ENCODE data around the gene AP1M2.
A peak's percentile ranks its signal among the peaks of the same experiment; 100 is the strongest.
"Not testable (repeated sequence)": the region's sequence is repeated elsewhere in the genome, so short reads cannot be mapped to it uniquely, and the experiment has no call there.

AP1M2 gene

GRCh38 chr19:10586396-10586795, 716 bp downstream of the AP1M2 start:
- Histone ChIP-seq H3K36me3 (ENCODE audit: insufficient read depth, low read length) (no peaks in the 10 kb centered on the region), H3K27ac (no peak overlapping the region), H3K9me3 (ENCODE audit: low read depth, low read length) (no peaks in the 10 kb centered on the region), H3K4me3 (no peak overlapping the region), H3K9ac (ENCODE audit: insufficient read length) (no peak overlapping the region)
- TF ChIP-seq EZH2 (IDR thresholded peaks at IDR 0.05), result no peak
- no peak for TF ChIP-seq FOXP2 (optimal IDR thresholded peaks at IDR 0.05; ENCODE audit: control extremely low read depth, extremely low read length, insufficient read depth)
- TF ChIP-seq POLR2AphosphoS5 (IDR thresholded peaks at IDR 0.05; ENCODE audit: borderline replicate concordance, low read depth, low read length), result no peak
- DNase-seq (ENCODE audit: low read depth, low spot score), result no peak

- no peak overlapping the region for H3K27ac ChIP-seq
- DNase-seq (ENCODE audit: low read depth, low spot score), result no peak
- no peaks in the 10 kb centered on the region for H3K36me3 ChIP-seq (ENCODE audit: insufficient read depth, low read length)
- TF ChIP-seq FOXP2 (optimal IDR thresholded peaks at IDR 0.05; ENCODE audit: control extremely low read depth, extremely low read length, insufficient read depth) (no peak), POLR2AphosphoS5 (IDR thresholded peaks at IDR 0.05; ENCODE audit: borderline replicate concordance, low read depth, low read length) (no peak), EZH2 (IDR thresholded peaks at IDR 0.05) (no peak)
- no peak overlapping the region for H3K4me3 ChIP-seq
- no peak overlapping the region for H3K9ac ChIP-seq (ENCODE audit: insufficient read length)
- no peaks in the 10 kb centered on the region for H3K9me3 ChIP-seq (ENCODE audit: low read depth, low read length)
Observed at GRCh38 chr19:10583036-10583776, 3.9 kb downstream of the AP1M2 start.

GRCh38 chr19:10582091-10582490, 5.0 kb downstream of the AP1M2 start:
- no peak for TF ChIP-seq EZH2 (IDR thresholded peaks at IDR 0.05)
- no peak for TF ChIP-seq FOXP2 (optimal IDR thresholded peaks at IDR 0.05; ENCODE audit: control extremely low read depth, extremely low read length, insufficient read depth)
- no peak for TF ChIP-seq POLR2AphosphoS5 (IDR thresholded peaks at IDR 0.05; ENCODE audit: borderline replicate concordance, low read depth, low read length)
- DNase-seq (ENCODE audit: low read depth, low spot score), result no peak
- Histone ChIP-seq H3K36me3 (ENCODE audit: insufficient read depth, low read length) (no peaks in the 10 kb centered on the region), H3K9me3 (ENCODE audit: low read depth, low read length) (no peaks in the 10 kb centered on the region), H3K9ac (ENCODE audit: insufficient read length) (no peak overlapping the region), H3K4me3 (no peak overlapping the region), H3K27ac (no peak overlapping the region)

- peak; percentile 49 for TF ChIP-seq FOXP2 (optimal IDR thresholded peaks at IDR 0.05; ENCODE audit: control extremely low read depth, extremely low read length, insufficient read depth)
- TF ChIP-seq EZH2 (IDR thresholded peaks at IDR 0.05), result no peak
- TF ChIP-seq POLR2AphosphoS5 (IDR thresholded peaks at IDR 0.05; ENCODE audit: borderline replicate concordance, low read depth, low read length), result no peak
- H3K9ac ChIP-seq (ENCODE audit: insufficient read length), result no peak overlapping the region
- peak; percentile 66 for DNase-seq (ENCODE audit: low read depth, low spot score)
- H3K27ac ChIP-seq, result no peak overlapping the region
- peak overlapping the region; percentile 71 for H3K4me3 ChIP-seq
- H3K36me3 ChIP-seq (ENCODE audit: insufficient read depth, low read length), result no peaks in the 10 kb centered on the region
- H3K9me3 ChIP-seq (ENCODE audit: low read depth, low read length), result no peaks in the 10 kb centered on the region
Observed at GRCh38 chr19:10580979-10581631, 6.0 kb downstream of the AP1M2 start.

GRCh38 chr19:10577951-10578350, 9.2 kb downstream of the AP1M2 start:
- Histone ChIP-seq H3K27ac (no peak overlapping the region), H3K9ac (ENCODE audit: insufficient read length) (no peak overlapping the region), H3K9me3 (ENCODE audit: low read depth, low read length) (no peaks in the 10 kb centered on the region), H3K36me3 (ENCODE audit: insufficient read depth, low read length) (no peaks in the 10 kb centered on the region), H3K4me3 (no peak overlapping the region)
- TF ChIP-seq EZH2 (IDR thresholded peaks at IDR 0.05) (no peak), FOXP2 (optimal IDR thresholded peaks at IDR 0.05; ENCODE audit: control extremely low read depth, extremely low read length, insufficient read depth) (no peak), POLR2AphosphoS5 (IDR thresholded peaks at IDR 0.05; ENCODE audit: borderline replicate concordance, low read depth, low read length) (no peak)
- DNase-seq (ENCODE audit: low read depth, low spot score), result no peak

GRCh38 chr19:10575011-10575716, 11.9 kb downstream of the AP1M2 start:
- Histone ChIP-seq H3K36me3 (ENCODE audit: insufficient read depth, low read length) (no peaks in the 10 kb centered on the region), H3K9ac (ENCODE audit: insufficient read length) (no peak overlapping the region), H3K27ac (no peak overlapping the region), H3K9me3 (ENCODE audit: low read depth, low read length) (no peaks in the 10 kb centered on the region), H3K4me3 (no peak overlapping the region)
- TF ChIP-seq POLR2AphosphoS5 (IDR thresholded peaks at IDR 0.05; ENCODE audit: borderline replicate concordance, low read depth, low read length) (no peak), EZH2 (IDR thresholded peaks at IDR 0.05) (no peak), FOXP2 (optimal IDR thresholded peaks at IDR 0.05; ENCODE audit: control extremely low read depth, extremely low read length, insufficient read depth) (no peak)
- DNase-seq (ENCODE audit: low read depth, low spot score), result no peak

GRCh38 chr19:10574462-10574861, 12.7 kb downstream of the AP1M2 start:
- Histone ChIP-seq H3K27ac (no peak overlapping the region), H3K9me3 (ENCODE audit: low read depth, low read length) (no peaks in the 10 kb centered on the region), H3K36me3 (ENCODE audit: insufficient read depth, low read length) (no peaks in the 10 kb centered on the region), H3K4me3 (no peak overlapping the region), H3K9ac (ENCODE audit: insufficient read length) (no peak overlapping the region)
- no peak for DNase-seq (ENCODE audit: low read depth, low spot score)
- TF ChIP-seq POLR2AphosphoS5 (IDR thresholded peaks at IDR 0.05; ENCODE audit: borderline replicate concordance, low read depth, low read length), result no peak
- no peak for TF ChIP-seq FOXP2 (optimal IDR thresholded peaks at IDR 0.05; ENCODE audit: control extremely low read depth, extremely low read length, insufficient read depth)
- no peak for TF ChIP-seq EZH2 (IDR thresholded peaks at IDR 0.05)

GRCh38 chr19:10573793-10574192, 13.3 kb downstream of the AP1M2 start:
- DNase-seq (ENCODE audit: low read depth, low spot score); H3K27ac ChIP-seq; H3K36me3 ChIP-seq (ENCODE audit: insufficient read depth, low read length): not testable (repeated sequence)

More at GRCh38 chr19:10573793-10574192, 13.3 kb downstream of the AP1M2 start:
- H3K9me3 ChIP-seq (ENCODE audit: low read depth, low read length); H3K9ac ChIP-seq (ENCODE audit: insufficient read length); H3K4me3 ChIP-seq: not testable (repeated sequence)
